Spleen (tissue), 7 donors: ENCODE data around the gene ZNF565.

Experiments used
- POLR2A ChIP-seq, 3 donors: fragments of 450-650 bp; IDR thresholded peaks; one replicate each; pipeline ENCODE4 v1.5.1; 2017; ENCODE audit warnings: antibody characterized with exemption in 3 of 3, mild to moderate bottlenecking in 1 of 3
- TF ChIP-seq, protein P1 (sequence below), 11 experiments: fragments of 200-600 bp in 7 of 11; fragments of 450-650 bp in 4 of 11; sonication (generic) in 4 of 11; IDR thresholded peaks in 8 of 11; conservative IDR thresholded peaks in 3 of 11; 1 replicate in 7 of 11; 2 replicates in 4 of 11; pipeline versions ENCODE4 v1.4.0 to v1.8.0; 2016 to 2021; ENCODE audit warnings: antibody characterized with exemption in 11 of 11, inconsistent platforms in 4 of 11, mild to moderate bottlenecking in 1 of 11
- donor health status: DM: no; HTN: no; CAD: no; lungs with moderate emphysema.
- donor health status: DM: no; HTN: no; CAD: no.
- donor health status: DM: no; HTN: no; CAD: no.

DNA sequence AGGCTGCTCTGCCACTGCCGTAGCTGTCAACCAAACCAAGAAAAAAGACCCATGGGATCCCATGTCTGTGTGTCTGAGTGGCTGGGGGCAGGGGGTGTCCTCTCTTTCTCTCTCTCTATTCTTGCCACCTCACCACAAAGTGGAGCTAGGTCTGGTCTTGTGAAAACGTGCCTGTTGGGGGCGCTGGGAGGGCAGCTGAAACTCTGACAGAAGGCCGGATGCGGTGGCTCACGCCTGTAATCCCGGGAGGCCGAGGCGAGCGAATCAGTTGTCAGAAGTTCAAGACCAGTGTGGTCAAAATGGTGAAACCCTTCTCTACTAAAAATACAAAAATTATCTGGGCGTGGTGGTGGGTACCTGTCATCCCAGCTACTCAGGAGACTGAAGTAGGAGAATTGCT, 29.6 kb upstream of the ZNF565 start:
- no peak for TF ChIP-seq POLR2A (IDR thresholded peaks at IDR 0.05)
- TF ChIP-seq, protein P1, sequence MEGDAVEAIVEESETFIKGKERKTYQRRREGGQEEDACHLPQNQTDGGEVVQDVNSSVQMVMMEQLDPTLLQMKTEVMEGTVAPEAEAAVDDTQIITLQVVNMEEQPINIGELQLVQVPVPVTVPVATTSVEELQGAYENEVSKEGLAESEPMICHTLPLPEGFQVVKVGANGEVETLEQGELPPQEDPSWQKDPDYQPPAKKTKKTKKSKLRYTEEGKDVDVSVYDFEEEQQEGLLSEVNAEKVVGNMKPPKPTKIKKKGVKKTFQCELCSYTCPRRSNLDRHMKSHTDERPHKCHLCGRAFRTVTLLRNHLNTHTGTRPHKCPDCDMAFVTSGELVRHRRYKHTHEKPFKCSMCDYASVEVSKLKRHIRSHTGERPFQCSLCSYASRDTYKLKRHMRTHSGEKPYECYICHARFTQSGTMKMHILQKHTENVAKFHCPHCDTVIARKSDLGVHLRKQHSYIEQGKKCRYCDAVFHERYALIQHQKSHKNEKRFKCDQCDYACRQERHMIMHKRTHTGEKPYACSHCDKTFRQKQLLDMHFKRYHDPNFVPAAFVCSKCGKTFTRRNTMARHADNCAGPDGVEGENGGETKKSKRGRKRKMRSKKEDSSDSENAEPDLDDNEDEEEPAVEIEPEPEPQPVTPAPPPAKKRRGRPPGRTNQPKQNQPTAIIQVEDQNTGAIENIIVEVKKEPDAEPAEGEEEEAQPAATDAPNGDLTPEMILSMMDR (IDR thresholded peaks at IDR 0.05 in 8 of 11, conservative IDR thresholded peaks at IDR 0.05 in 3 of 11): no peak
